Activated B cell treated with CpG ODN at 0.5 μM for 24 hours (primary cell): ENCODE data around the gene PRDX2. TPM values are rescaled to one million over a fixed set of nuclear protein-coding genes. Genes with fewer than 3 reads are reported as not detected.

Source experiments
- ATAC-seq: fragments of 200-7000 bp; cut with Tn5 transposase; one replicate; pipeline ENCODE4 v1.10.0; 2021; ENCODE audit warnings: low read depth, mild to moderate bottlenecking, moderate library complexity
- CTCF ChIA-PET: fragments of 350-600 bp; sonication (Branson Sonifier 250); formaldehyde crosslinking; loops from one replicate; lab custom pipeline; 2021; ENCODE audit warnings: antibody characterized with exemption; lab: Charles Lee
- POLR2A ChIA-PET: fragments of 350-600 bp; sonication (Branson Sonifier 250); formaldehyde crosslinking; loops from one replicate; lab custom pipeline; 2021; ENCODE audit warnings: antibody characterized with exemption; lab: Charles Lee
- DNase-seq: peaks from one replicate; pipeline ENCODE4 v3.0.0; 2022
- H3K27ac Mint-ChIP-seq: one replicate; pipeline ENCODE4 v1.8.0; 2020; ENCODE audit warnings: mixed read lengths
- H3K27me3 Mint-ChIP-seq: one replicate; pipeline ENCODE4 v1.8.0; 2021; ENCODE audit warnings: mixed read lengths
- H3K36me3 Mint-ChIP-seq: one replicate; pipeline ENCODE4 v1.8.0; 2021; ENCODE audit warnings: low read depth, mixed read lengths
- H3K4me1 Mint-ChIP-seq: one replicate; pipeline ENCODE4 v1.8.0; 2021; ENCODE audit warnings: mixed read lengths
- H3K4me3 Mint-ChIP-seq: one replicate; pipeline ENCODE4 v1.8.0; 2020; ENCODE audit warnings: mild to moderate bottlenecking, mixed read lengths
- H3K9me3 Mint-ChIP-seq: one replicate; pipeline ENCODE4 v1.8.0; 2020; ENCODE audit warnings: mixed read lengths
- CTCF ChIP-seq: fragments of 200-600 bp; IDR thresholded peaks from one replicate; pipeline ENCODE4 v1.8.0; 2022; ENCODE audit warnings: antibody characterized with exemption, mild to moderate bottlenecking
- intact Hi-C: fragments of 100-400 bp; cut with micrococcal nuclease; formaldehyde crosslinking; loops from one replicate; pipeline ENCODE4 v1.15.1; 2024
- total RNA-seq: library from RNA; stranded (reverse); gene quantifications from 2 replicates; pipeline ENCODE4 v1.2.3, GENCODE V29; 2022

Gene PRDX2
- total RNA-seq, 1 donor from 2014 or later: 53.1 TPM

- ChIA-PET CTCF (interaction anchor here (0.7 to 2.3 kb wide), 9 partner anchors 10 to 288 kb away, joined by 3 to 9 read pairs (median 4); no protein-coding TSS in a partner anchor), POLR2A (interaction anchor here (0.6 to 1.8 kb wide), 14 partner anchors 10 to 1861 kb away, joined by 3 to 21 read pairs (median 5); partner anchors contain the start of genes GCDH, JUNB, SYCE2 and TRIR)
- ATAC-seq (peak; percentile 93), DNase-seq (peak; percentile 86)
- no peaks in the 10 kb centered on the region for H3K9me3 Mint-ChIP-seq
- H3K27me3 Mint-ChIP-seq: peaks cover 5% of the 10 kb centered on the region
- H3K27ac Mint-ChIP-seq: peak within 1 kb of the TSS; percentile 86
- H3K4me1 Mint-ChIP-seq: peaks cover 23% of the 10 kb centered on the region
- TF ChIP-seq CTCF: no peak
- peak within 1 kb of the TSS; percentile 92 for H3K4me3 Mint-ChIP-seq
- intact Hi-C loops: loop anchor here (1.0 kb wide), 2 partner anchors 13 to 69 kb away; partner anchors contain the start of gene GET3
- H3K36me3 Mint-ChIP-seq: peaks cover 10% of the 10 kb centered on the region
Observed at GRCh38 chr19:12806242-12807081, 4.9 kb upstream of the PRDX2 start, which contains the start of gene RNASEH2A. Gene RNASEH2A, plus strand, starts transcription at chr19:12806584. Its CDS starts 90 bp downstream, at chr19:12806674.

GRCh38 chr19:12804051-12804450 is 2.5 kb upstream of the PRDX2 start:
- Mint-ChIP-seq H3K36me3 (peaks cover 7% of the 10 kb centered on the region), H3K4me3 (no peak overlapping the region), H3K4me1 (peaks cover 31% of the 10 kb centered on the region), H3K27ac (no peak overlapping the region), H3K9me3 (no peaks in the 10 kb centered on the region), H3K27me3 (peaks cover 5% of the 10 kb centered on the region)
- intact Hi-C loops: no loop called here
- ATAC-seq (no peak), DNase-seq (no peak)
- CTCF ChIA-PET: interaction anchor here (1.0 kb wide), 1 partner anchor 43 kb away, joined by 3 read pairs; no protein-coding TSS in a partner anchor
- POLR2A ChIA-PET: interaction anchor here (0.6 to 0.8 kb wide), 3 partner anchors 11 to 879 kb away, joined by 5 to 11 read pairs (median 10); partner anchors contain the start of gene ZNF700
- no peak for TF ChIP-seq CTCF

GRCh38 chr19:12802267-12803106 is 887 bp upstream of the PRDX2 start:
- Mint-ChIP-seq H3K27ac (no peak overlapping the region), H3K27me3 (peaks cover 5% of the 10 kb centered on the region), H3K4me1 (peaks cover 31% of the 10 kb centered on the region), H3K4me3 (peak overlapping the region; percentile 82), H3K9me3 (no peaks in the 10 kb centered on the region), H3K36me3 (peaks cover 2% of the 10 kb centered on the region)
- ChIA-PET POLR2A (interaction anchor here (0.7 to 1.3 kb wide), 3 partner anchors 9 to 33 kb away, joined by 3 to 5 read pairs (median 4); no protein-coding TSS in a partner anchor), CTCF (interaction anchor here (1.0 to 1.1 kb wide), 2 partner anchors 10 to 36 kb away, joined by 3 to 4 read pairs; no protein-coding TSS in a partner anchor)
- no peak for TF ChIP-seq CTCF
- intact Hi-C loops: no loop called here
- ATAC-seq: no peak
- no peak for DNase-seq

- Mint-ChIP-seq H3K27ac (no peak overlapping the region), H3K4me3 (peak overlapping the region; percentile 82), H3K36me3 (peaks cover 2% of the 10 kb centered on the region), H3K27me3 (peaks cover 5% of the 10 kb centered on the region), H3K4me1 (peaks cover 26% of the 10 kb centered on the region), H3K9me3 (no peaks in the 10 kb centered on the region)
- POLR2A ChIA-PET: interaction anchor here (0.6 to 1.2 kb wide), 3 partner anchors 10 to 259 kb away, joined by 3 to 7 read pairs (median 6); partner anchors contain the start of gene JUNB
- no peak for TF ChIP-seq CTCF
- CTCF ChIA-PET: interaction anchor here (1.3 to 11.4 kb wide), 3 partner anchors 26 to 46 kb away, joined by 7 to 280 read pairs (median 278); partner anchors contain the start of gene HOOK2
- no peak for DNase-seq
- intact Hi-C loops: no loop called here
- no peak for ATAC-seq
Observed at GRCh38 chr19:12800923-12801465, 606 bp downstream of the PRDX2 start.
